Smooth muscle cell (in vitro differentiated cells): ENCODE measurements around the gene LRPPRC. TPM values are rescaled to one million over a fixed set of nuclear protein-coding genes. Genes with fewer than 3 reads are reported as not detected.

Experiments
- DNase-seq: peaks from one replicate; lab custom pipeline; 2025; ENCODE audit not compliant: unreplicated experiment; lab: John Stamatoyannopoulos, UW
- H2AFZ ChIP-seq: fragments of 200-600 bp; sonication (generic); 2 replicates; pipeline ENCODE4 v1.6.0; 2016; ENCODE audit warnings: antibody characterized with exemption, low read depth, mild to moderate bottlenecking
- H3F3A ChIP-seq: fragments of 200-600 bp; sonication (generic); 2 replicates; pipeline ENCODE4 v1.6.0; 2017; ENCODE audit warnings: antibody characterized with exemption, low read depth
- H3K27ac ChIP-seq: fragments of 200-600 bp; sonication (generic); 2 replicates; pipeline ENCODE4 v1.5.1; 2016; ENCODE audit warnings: low read depth, mild to moderate bottlenecking
- H3K27me3 ChIP-seq: fragments of 200-600 bp; sonication (generic); 2 replicates; pipeline ENCODE4 v1.6.1; 2016; ENCODE audit warnings: low read depth, mild to moderate bottlenecking
- H3K36me3 ChIP-seq: fragments of 200-600 bp; sonication (generic); 2 replicates; pipeline ENCODE4 v1.5.1; 2016; ENCODE audit warnings: low read depth
- H3K4me1 ChIP-seq: fragments of 200-600 bp; sonication (generic); 2 replicates; pipeline ENCODE4 v1.5.1; 2016; ENCODE audit warnings: low read depth
- H3K4me2 ChIP-seq: fragments of 200-600 bp; sonication (generic); 2 replicates; pipeline ENCODE4 v1.6.0; 2016; ENCODE audit warnings: mild to moderate bottlenecking
- H3K4me3 ChIP-seq: fragments of 200-600 bp; sonication (generic); 2 replicates; pipeline ENCODE4 v1.5.1; 2016; ENCODE audit warnings: mild to moderate bottlenecking
- H3K79me2 ChIP-seq: fragments of 200-600 bp; sonication (generic); 2 replicates; pipeline ENCODE4 v1.6.0; 2016; ENCODE audit warnings: low read depth, mild to moderate bottlenecking
- H3K9ac ChIP-seq: fragments of 200-600 bp; sonication (generic); 2 replicates; pipeline ENCODE4 v1.6.0; 2016; ENCODE audit warnings: low read depth
- H3K9me3 ChIP-seq: fragments of 200-600 bp; sonication (generic); replicated peaks from 2 replicates; pipeline ENCODE4 v1.5.1; 2016; ENCODE audit warnings: low read depth
- H4K20me1 ChIP-seq: fragments of 200-600 bp; sonication (generic); 2 replicates; pipeline ENCODE4 v1.6.0; 2016; ENCODE audit warnings: low read depth
- WGBS: methylation state at CpG from one replicate; pipeline ENCODE4 v1.1.7; 2016; ENCODE audit warnings: low lambda C conversion rate; 5-methylcytosine and 5-hydroxymethylcytosine counted together
- polyA plus RNA-seq: library from polyadenylated mRNA; unstranded; fragments of >200 nt; fragmentation: Nextera tagmentation; extraction: Ambion mirVana; gene quantifications from 2 replicates; pipeline ENCODE4 v1.2.1, GENCODE V29; 2016
- total RNA-seq: library from RNA; depleted of rRNA; stranded (reverse); fragments of >200 nt; gene quantifications from 2 replicates; pipeline ENCODE4 v1.2.3, GENCODE V29; 2014
- TF ChIP-seq, protein P1 (sequence below): fragments of 200-600 bp; sonication (generic); IDR thresholded peaks from 2 replicates; pipeline ENCODE4 v1.5.1; 2017; ENCODE audit warnings: borderline replicate concordance, mild to moderate bottlenecking, antibody characterized with exemption; ENCODE audit not compliant: insufficient read depth, poor library complexity, severe bottlenecking

The LRPPRC gene
- total and polyA plus RNA-seq, 2 experiments from 2014 or later: 19.9 to 45.6 TPM

DNA sequence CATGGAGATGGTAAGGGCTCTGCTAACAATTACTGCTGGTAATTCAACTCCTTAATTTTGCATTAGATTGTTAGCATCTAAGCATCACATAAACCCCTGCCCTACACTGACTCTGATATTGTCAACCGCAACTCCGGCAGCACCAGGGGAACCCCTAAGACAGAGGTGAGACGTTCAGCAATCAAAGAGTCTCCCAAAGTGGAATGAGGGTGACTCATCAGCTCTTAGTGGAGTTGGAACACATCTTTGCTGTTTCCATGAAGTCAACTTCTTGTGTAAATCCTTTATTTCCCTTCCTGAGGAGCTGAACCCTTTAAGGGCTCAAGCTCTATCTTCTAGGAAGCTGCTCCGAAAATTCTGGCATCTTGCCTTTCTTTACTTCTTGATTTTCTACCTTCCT lies 104.9 kb downstream of the LRPPRC start:
- H3F3A ChIP-seq: no peaks in the 10 kb centered on the region
- TF ChIP-seq, protein P1, sequence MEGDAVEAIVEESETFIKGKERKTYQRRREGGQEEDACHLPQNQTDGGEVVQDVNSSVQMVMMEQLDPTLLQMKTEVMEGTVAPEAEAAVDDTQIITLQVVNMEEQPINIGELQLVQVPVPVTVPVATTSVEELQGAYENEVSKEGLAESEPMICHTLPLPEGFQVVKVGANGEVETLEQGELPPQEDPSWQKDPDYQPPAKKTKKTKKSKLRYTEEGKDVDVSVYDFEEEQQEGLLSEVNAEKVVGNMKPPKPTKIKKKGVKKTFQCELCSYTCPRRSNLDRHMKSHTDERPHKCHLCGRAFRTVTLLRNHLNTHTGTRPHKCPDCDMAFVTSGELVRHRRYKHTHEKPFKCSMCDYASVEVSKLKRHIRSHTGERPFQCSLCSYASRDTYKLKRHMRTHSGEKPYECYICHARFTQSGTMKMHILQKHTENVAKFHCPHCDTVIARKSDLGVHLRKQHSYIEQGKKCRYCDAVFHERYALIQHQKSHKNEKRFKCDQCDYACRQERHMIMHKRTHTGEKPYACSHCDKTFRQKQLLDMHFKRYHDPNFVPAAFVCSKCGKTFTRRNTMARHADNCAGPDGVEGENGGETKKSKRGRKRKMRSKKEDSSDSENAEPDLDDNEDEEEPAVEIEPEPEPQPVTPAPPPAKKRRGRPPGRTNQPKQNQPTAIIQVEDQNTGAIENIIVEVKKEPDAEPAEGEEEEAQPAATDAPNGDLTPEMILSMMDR: no peak
- peaks cover 3% of the 10 kb centered on the region for H3K79me2 ChIP-seq
- H3K4me3 ChIP-seq: no peak overlapping the region
- H3K9ac ChIP-seq: no peak overlapping the region
- H3K4me1 ChIP-seq: no peaks in the 10 kb centered on the region
- WGBS: 74% methylated on average over 4 of the region's 4 CpGs
- no peak overlapping the region for H3K4me2 ChIP-seq
- DNase-seq: no peak
- no peak overlapping the region for H3K27ac ChIP-seq
- no peak overlapping the region for H2AFZ ChIP-seq
- H3K9me3 ChIP-seq: no peaks in the 10 kb centered on the region
- H3K36me3 ChIP-seq: peaks cover 28% of the 10 kb centered on the region
- H4K20me1 ChIP-seq: no peaks in the 10 kb centered on the region
- H3K27me3 ChIP-seq: no peaks in the 10 kb centered on the region

- H3K27ac ChIP-seq: no peak overlapping the region
- no peaks in the 10 kb centered on the region for H3K9me3 ChIP-seq
- TF ChIP-seq, protein P1: no peak
- no peaks in the 10 kb centered on the region for H3K79me2 ChIP-seq
- H3K4me2 ChIP-seq: no peak overlapping the region
- no peak overlapping the region for H3K9ac ChIP-seq
- H3K36me3 ChIP-seq: peaks cover 15% of the 10 kb centered on the region
- H4K20me1 ChIP-seq: no peaks in the 10 kb centered on the region
- no peaks in the 10 kb centered on the region for H3F3A ChIP-seq
- H3K4me1 ChIP-seq: no peaks in the 10 kb centered on the region
- no peak for DNase-seq
- H2AFZ ChIP-seq: no peak overlapping the region
- no peaks in the 10 kb centered on the region for H3K27me3 ChIP-seq
- WGBS: 98% methylated on average over 4 of the region's 4 CpGs
- H3K4me3 ChIP-seq: no peak overlapping the region
Measured at GRCh38 chr2:43889416-43889815, 106.4 kb downstream of the LRPPRC start.

GRCh38 chr2:43887176-43887575 lies 108.6 kb downstream of the LRPPRC start:
- no peak overlapping the region for H3K4me3 ChIP-seq
- TF ChIP-seq, protein P1: no peak
- no peak overlapping the region for H2AFZ ChIP-seq
- peaks cover 5% of the 10 kb centered on the region for H3K36me3 ChIP-seq
- H3K9ac ChIP-seq: no peak overlapping the region
- H3F3A ChIP-seq: no peaks in the 10 kb centered on the region
- no peaks in the 10 kb centered on the region for H3K79me2 ChIP-seq
- DNase-seq: no peak
- no peaks in the 10 kb centered on the region for H3K27me3 ChIP-seq
- no peak overlapping the region for H3K4me2 ChIP-seq
- WGBS: 97% methylated on average over 7 of the region's 7 CpGs
- H3K9me3 ChIP-seq: no peaks in the 10 kb centered on the region
- H3K4me1 ChIP-seq: no peaks in the 10 kb centered on the region
- H3K27ac ChIP-seq: no peak overlapping the region
- no peaks in the 10 kb centered on the region for H4K20me1 ChIP-seq

GRCh38 chr2:43885132-43885632 lies 110.6 kb downstream of the LRPPRC start:
- 91% methylated on average over 7 of the region's 7 CpGs for WGBS
- Histone ChIP-seq H3K36me3 (peaks cover 5% of the 10 kb centered on the region), H2AFZ (no peak overlapping the region), H3F3A (no peaks in the 10 kb centered on the region), H3K27ac (no peak overlapping the region), H3K9me3 (no peaks in the 10 kb centered on the region), H3K27me3 (no peaks in the 10 kb centered on the region), H3K79me2 (no peaks in the 10 kb centered on the region), H3K4me2 (no peak overlapping the region), H3K4me1 (no peaks in the 10 kb centered on the region), H3K4me3 (no peak overlapping the region), H3K9ac (no peak overlapping the region), H4K20me1 (no peaks in the 10 kb centered on the region)
- TF ChIP-seq, protein P1: no peak
- no peak for DNase-seq
